ENCODE results near the gene MOSMO. TPM values are rescaled to one million over a fixed set of nuclear protein-coding genes. Genes with fewer than 3 reads are reported as not detected.

Gene MOSMO
- total RNA-seq, 2 donors from 2014 or later: 16.1 to 33.6 TPM

DNA sequence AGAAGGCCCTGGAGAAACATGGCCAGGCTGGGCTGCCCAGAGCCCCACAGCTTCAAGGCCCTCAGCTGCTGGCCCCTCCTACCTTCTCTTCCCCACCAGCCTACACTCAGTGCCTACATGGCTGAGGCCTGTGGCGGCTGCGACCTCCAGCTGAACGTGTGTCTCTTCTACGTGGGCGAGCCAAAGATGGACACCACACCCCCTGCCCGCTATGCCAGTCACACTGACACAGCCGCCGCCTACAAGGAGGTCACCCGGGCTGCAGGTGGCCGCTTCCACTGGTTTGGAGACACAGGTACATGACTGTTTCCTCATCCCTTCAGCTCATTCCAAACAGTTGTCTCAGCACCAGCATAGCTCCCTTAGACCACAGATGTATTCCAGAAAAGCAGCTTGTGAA, 124.9 kb downstream of the MOSMO start:
- TF ChIP-seq, protein P1, sequence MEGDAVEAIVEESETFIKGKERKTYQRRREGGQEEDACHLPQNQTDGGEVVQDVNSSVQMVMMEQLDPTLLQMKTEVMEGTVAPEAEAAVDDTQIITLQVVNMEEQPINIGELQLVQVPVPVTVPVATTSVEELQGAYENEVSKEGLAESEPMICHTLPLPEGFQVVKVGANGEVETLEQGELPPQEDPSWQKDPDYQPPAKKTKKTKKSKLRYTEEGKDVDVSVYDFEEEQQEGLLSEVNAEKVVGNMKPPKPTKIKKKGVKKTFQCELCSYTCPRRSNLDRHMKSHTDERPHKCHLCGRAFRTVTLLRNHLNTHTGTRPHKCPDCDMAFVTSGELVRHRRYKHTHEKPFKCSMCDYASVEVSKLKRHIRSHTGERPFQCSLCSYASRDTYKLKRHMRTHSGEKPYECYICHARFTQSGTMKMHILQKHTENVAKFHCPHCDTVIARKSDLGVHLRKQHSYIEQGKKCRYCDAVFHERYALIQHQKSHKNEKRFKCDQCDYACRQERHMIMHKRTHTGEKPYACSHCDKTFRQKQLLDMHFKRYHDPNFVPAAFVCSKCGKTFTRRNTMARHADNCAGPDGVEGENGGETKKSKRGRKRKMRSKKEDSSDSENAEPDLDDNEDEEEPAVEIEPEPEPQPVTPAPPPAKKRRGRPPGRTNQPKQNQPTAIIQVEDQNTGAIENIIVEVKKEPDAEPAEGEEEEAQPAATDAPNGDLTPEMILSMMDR (IDR thresholded peaks at IDR 0.05): no peak
- Histone ChIP-seq H3K27me3 (replicated peaks; ENCODE audit: insufficient read depth) (no peaks in the 10 kb centered on the region), H3K9me3 (no peaks in the 10 kb centered on the region), H3K4me1 (ENCODE audit: control insufficient read depth in 1 of 2, low read depth in 2 of 2) (no peaks in the 10 kb centered on the region), H3K27ac (no peak overlapping the region), H3K4me3 (no peak overlapping the region), H3K36me3 (no peaks in the 10 kb centered on the region)
- DNase-seq (ENCODE audit: low spot score) (no peak), ATAC-seq (ENCODE audit: insufficient number of reproducible peaks, low FRiP score, low read depth) (no peak)

Other genes with a start within 250 kb of the MOSMO start
- 100 to 1,000 TPM; 114 to 140 TPM for gene NPIPB4, start 150.4 kb upstream of the MOSMO start, total RNA-seq
- gene UQCRC2, start 54.8 kb upstream of the MOSMO start, total RNA-seq: 100 to 1,000 TPM in 1 of 2 donors, 10 to 100 TPM in 1; 79.5 to 122 TPM
- gene PDZD9, start 7.0 kb upstream of the MOSMO start, total RNA-seq: not detected
- 1 to 10 TPM in 1 of 2 donors, not detected in 1; 2.3 TPM for gene VWA3A, start 84.4 kb downstream of the MOSMO start, total RNA-seq
- not detected for gene SDR42E2, start 154.4 kb downstream of the MOSMO start, total RNA-seq
- 10 to 100 TPM; 35.1 to 38.2 TPM for gene EEF2K, start 198.2 kb downstream of the MOSMO start, total RNA-seq

Measured in thoracic aorta (tissue), 2 donors.